ENCODE results near the gene RNF114.

GRCh38 chr20:49993301-49993751, 57.1 kb downstream of the RNF114 start:
- TF ChIP-seq, protein P1, sequence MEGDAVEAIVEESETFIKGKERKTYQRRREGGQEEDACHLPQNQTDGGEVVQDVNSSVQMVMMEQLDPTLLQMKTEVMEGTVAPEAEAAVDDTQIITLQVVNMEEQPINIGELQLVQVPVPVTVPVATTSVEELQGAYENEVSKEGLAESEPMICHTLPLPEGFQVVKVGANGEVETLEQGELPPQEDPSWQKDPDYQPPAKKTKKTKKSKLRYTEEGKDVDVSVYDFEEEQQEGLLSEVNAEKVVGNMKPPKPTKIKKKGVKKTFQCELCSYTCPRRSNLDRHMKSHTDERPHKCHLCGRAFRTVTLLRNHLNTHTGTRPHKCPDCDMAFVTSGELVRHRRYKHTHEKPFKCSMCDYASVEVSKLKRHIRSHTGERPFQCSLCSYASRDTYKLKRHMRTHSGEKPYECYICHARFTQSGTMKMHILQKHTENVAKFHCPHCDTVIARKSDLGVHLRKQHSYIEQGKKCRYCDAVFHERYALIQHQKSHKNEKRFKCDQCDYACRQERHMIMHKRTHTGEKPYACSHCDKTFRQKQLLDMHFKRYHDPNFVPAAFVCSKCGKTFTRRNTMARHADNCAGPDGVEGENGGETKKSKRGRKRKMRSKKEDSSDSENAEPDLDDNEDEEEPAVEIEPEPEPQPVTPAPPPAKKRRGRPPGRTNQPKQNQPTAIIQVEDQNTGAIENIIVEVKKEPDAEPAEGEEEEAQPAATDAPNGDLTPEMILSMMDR (IDR thresholded peaks at IDR 0.05; ENCODE audit: poor library complexity) = no peak
- TF ChIP-seq EZH2phosphoT487 (IDR thresholded peaks at IDR 0.05; ENCODE audit: low read depth, severe bottlenecking, unreplicated experiment) (no peak), EZH2 (IDR thresholded peaks at IDR 0.05; ENCODE audit: borderline replicate concordance) (no peak)
